BJ (cell line): ENCODE results near the gene PDE12. TPM values are rescaled to one million over a fixed set of nuclear protein-coding genes. Genes with fewer than 3 reads are reported as not detected.
A peak's percentile ranks its signal among the peaks of the same experiment; 100 is the strongest.

ENCODE experiments used
- CTCF ChIA-PET: fragments of 350-600 bp; formaldehyde crosslinking; extraction: SDS; loops from one replicate; lab custom pipeline; 2021; ENCODE audit warnings: antibody characterized with exemption, inconsistent platforms; lab: Yijun Ruan, JAX
- POLR2A ChIA-PET: fragments of 300-600 bp; sonication (Branson Sonifier 250); formaldehyde crosslinking; extraction: SDS; loops from one replicate; lab custom pipeline; 2021; ENCODE audit warnings: antibody characterized with exemption; lab: Charles Lee
- DNase-seq: peaks from one replicate; pipeline ENCODE4 v3.0.0-alpha.2; 2011; ENCODE audit warnings: low read depth
- H3K27me3 ChIP-seq: 2 replicates; pipeline ENCODE4 v1.6.0; 2011; ENCODE audit warnings: low read length; ENCODE audit not compliant: control insufficient read depth, insufficient read depth
- H3K36me3 ChIP-seq: 2 replicates; pipeline ENCODE4 v1.5.1; 2011; ENCODE audit warnings: low read length; ENCODE audit not compliant: control insufficient read depth, insufficient read depth
- H3K4me3 ChIP-seq: 2 replicates; pipeline ENCODE4 v1.5.1; 2011; ENCODE audit warnings: low read depth, mild to moderate bottlenecking, control low read depth, low read length
- CTCF ChIP-seq: IDR thresholded peaks from 2 replicates; pipeline ENCODE4 v1.5.1; 2011; ENCODE audit warnings: low read depth, mild to moderate bottlenecking, control low read depth, inconsistent platforms, low read length, moderate library complexity; ENCODE audit not compliant: insufficient read depth
- polyA plus RNA-seq: library from polyadenylated mRNA; depleted of rRNA; stranded (reverse); fragments of >200 nt; gene quantifications from 2 replicates; pipeline ENCODE4 v1.2.3, GENCODE V29; 2011

The PDE12 gene
- polyA plus RNA-seq, 1 experiment: 10.4 TPM

- POLR2A ChIA-PET: no interaction called here
Observed at GRCh38 chr3:57587905-57588304, 31.8 kb downstream of the PDE12 start.

GRCh38 chr3:57592306-57592705 is 36.2 kb downstream of the PDE12 start:
- CTCF ChIA-PET: interaction anchor here (1.0 to 1.5 kb wide), 2 partner anchors 11 to 13 kb away, joined by 3 read pairs; no protein-coding TSS in a partner anchor
- Histone ChIP-seq H3K4me3 (no peak overlapping the region), H3K27me3 (no peaks in the 10 kb centered on the region), H3K36me3 (peaks cover 2% of the 10 kb centered on the region; the same call in 1 of the 2 replicates)
- no peak for DNase-seq
- POLR2A ChIA-PET: no interaction called here
- TF ChIP-seq CTCF: no peak

More at GRCh38 chr3:57587905-57588304, 31.8 kb downstream of the PDE12 start:
- Histone ChIP-seq H3K36me3 (peaks cover 4% of the 10 kb centered on the region; the same call in 1 of the 2 replicates), H3K4me3 (no peak overlapping the region), H3K27me3 (no peaks in the 10 kb centered on the region)
- no peak for DNase-seq
- CTCF ChIA-PET: no interaction called here
- TF ChIP-seq CTCF: no peak

GRCh38 chr3:57594144-57594543 is 38.1 kb downstream of the PDE12 start:
- POLR2A ChIA-PET: interaction anchor here (0.6 kb wide), 1 partner anchor 13 kb away, joined by 3 read pairs; no protein-coding TSS in a partner anchor

GRCh38 chr3:57594576-57594975 is 38.5 kb downstream of the PDE12 start:
- no peaks in the 10 kb centered on the region for H3K27me3 ChIP-seq
- ChIA-PET CTCF (no interaction called here), POLR2A (interaction anchor here (0.6 kb wide), 1 partner anchor 13 kb away, joined by 3 read pairs; no protein-coding TSS in a partner anchor)
- DNase-seq: no peak
- TF ChIP-seq CTCF: no peak
- no peaks in the 10 kb centered on the region for H3K36me3 ChIP-seq
- H3K4me3 ChIP-seq: peak overlapping the region; percentile 95

More at GRCh38 chr3:57594144-57594543, 38.1 kb downstream of the PDE12 start:
- H3K27me3 ChIP-seq: no peaks in the 10 kb centered on the region
- DNase-seq: no peak
- no peak for TF ChIP-seq CTCF
- CTCF ChIA-PET: no interaction called here
- H3K4me3 ChIP-seq: peak overlapping the region; percentile 95
- peaks cover 1% of the 10 kb centered on the region; the same call in 1 of the 2 replicates for H3K36me3 ChIP-seq

GRCh38 chr3:57596495-57597126 is 40.5 kb downstream of the PDE12 start:
- CTCF ChIA-PET: no interaction called here
- no peaks in the 10 kb centered on the region for H3K36me3 ChIP-seq

More at GRCh38 chr3:57596495-57597126, 40.5 kb downstream of the PDE12 start:
- Histone ChIP-seq H3K4me3 (peak overlapping the region; percentile 95), H3K27me3 (no peaks in the 10 kb centered on the region)
- POLR2A ChIA-PET: interaction anchor here (0.6 to 1.1 kb wide), 3 partner anchors 42 to 182 kb away, joined by 3 to 6 read pairs (median 6); partner anchors contain the start of gene SLMAP
- TF ChIP-seq CTCF: no peak
- DNase-seq: peak; percentile 75
